HG03558 (cell line): ENCODE results near the gene ZDHHC14.
A peak's percentile ranks its signal among the peaks of the same experiment; 100 is the strongest.
"Not testable (repeated sequence)": the region's sequence is repeated elsewhere in the genome, so short reads cannot be mapped to it uniquely, and the experiment has no call there.

Experiments
- ATAC-seq: cut with Tn5 transposase; IDR thresholded peaks from one replicate; pipeline ENCODE4 v1.9.1; 2021; ENCODE audit warnings: moderate number of reproducible peaks; ENCODE audit not compliant: unreplicated experiment; ENCODE audit errors: extremely low read depth

The ZDHHC14 gene

GRCh38 chr6:157379656-157380457, 1.1 kb upstream of the ZDHHC14 start:
- ATAC-seq: peak; percentile 49

GRCh38 chr6:157380458-157380778, 572 bp upstream of the ZDHHC14 start:
- ATAC-seq: no peak

- ATAC-seq: no peak
Observed at GRCh38 chr6:157381631-157382621, 936 bp downstream of the ZDHHC14 start.

- ATAC-seq: no peak
Observed at GRCh38 chr6:157382821-157383220, 1.8 kb downstream of the ZDHHC14 start.

- no peak for ATAC-seq
Observed at GRCh38 chr6:157383471-157383870, 2.5 kb downstream of the ZDHHC14 start.

GRCh38 chr6:157384962-157385361, 4.0 kb downstream of the ZDHHC14 start:
- not testable (repeated sequence) for ATAC-seq

GRCh38 chr6:157385482-157385881, 4.5 kb downstream of the ZDHHC14 start:
- no peak for ATAC-seq

- ATAC-seq: no peak
Observed at GRCh38 chr6:157386023-157386422, 5.0 kb downstream of the ZDHHC14 start.

- ATAC-seq: no peak
Observed at GRCh38 chr6:157386454-157386853, 5.5 kb downstream of the ZDHHC14 start.

- ATAC-seq: no peak
Observed at GRCh38 chr6:157388924-157389323, 7.9 kb downstream of the ZDHHC14 start.

- ATAC-seq: no peak
Observed at GRCh38 chr6:157390273-157391060, 9.5 kb downstream of the ZDHHC14 start.

- no peak for ATAC-seq
Observed at GRCh38 chr6:157392927-157393668, 12.1 kb downstream of the ZDHHC14 start.

GRCh38 chr6:157393669-157394327, 12.8 kb downstream of the ZDHHC14 start:
- no peak for ATAC-seq

- not testable (repeated sequence) for ATAC-seq
Observed at GRCh38 chr6:157395199-157395598, 14.2 kb downstream of the ZDHHC14 start.

- no peak for ATAC-seq
Observed at GRCh38 chr6:157396026-157396425, 15.0 kb downstream of the ZDHHC14 start.

GRCh38 chr6:157397660-157398059, 16.7 kb downstream of the ZDHHC14 start:
- no peak for ATAC-seq

- ATAC-seq: no peak
Observed at GRCh38 chr6:157398151-157398550, 17.2 kb downstream of the ZDHHC14 start.

- ATAC-seq: no peak
Observed at GRCh38 chr6:157400676-157401075, 19.7 kb downstream of the ZDHHC14 start.

- ATAC-seq: no peak
Observed at GRCh38 chr6:157401734-157402338, 20.8 kb downstream of the ZDHHC14 start.
